ENCODE data around the gene TUBB2B.

TUBB2B gene

GRCh38 chr6:3261921-3262320 is 34.5 kb upstream of the TUBB2B start:
- no peak for ATAC-seq
- no peak for TF ChIP-seq ZFP3 (CRISPR knock-in tag; IDR thresholded peaks at IDR 0.05)

GRCh38 chr6:3261518-3261820 is 34.0 kb upstream of the TUBB2B start:
- ATAC-seq, result no peak
- no peak for TF ChIP-seq OSR1 (CRISPR knock-in tag; IDR thresholded peaks at IDR 0.05)
- no peak for TF ChIP-seq TOX (CRISPR knock-in tag; IDR thresholded peaks at IDR 0.05; ENCODE audit: borderline replicate concordance)
- no peak for TF ChIP-seq ARNTL (CRISPR knock-in tag; IDR thresholded peaks at IDR 0.05; ENCODE audit: borderline replicate concordance, low read depth)
- TF ChIP-seq TSHZ2 (CRISPR knock-in tag; IDR thresholded peaks at IDR 0.05), result no peak
- TF ChIP-seq ZNF565 (CRISPR knock-in tag; conservative IDR thresholded peaks at IDR 0.05; ENCODE audit: low read depth), result no peak
- no peak for TF ChIP-seq TCF4 (CRISPR knock-in tag; IDR thresholded peaks at IDR 0.05; ENCODE audit: borderline replicate concordance)
- TF ChIP-seq BACH2 (CRISPR knock-in tag; IDR thresholded peaks at IDR 0.05; ENCODE audit: borderline replicate concordance), result no peak
- no peak for TF ChIP-seq PATZ1 (CRISPR knock-in tag; IDR thresholded peaks at IDR 0.05; ENCODE audit: borderline replicate concordance)

DNA sequence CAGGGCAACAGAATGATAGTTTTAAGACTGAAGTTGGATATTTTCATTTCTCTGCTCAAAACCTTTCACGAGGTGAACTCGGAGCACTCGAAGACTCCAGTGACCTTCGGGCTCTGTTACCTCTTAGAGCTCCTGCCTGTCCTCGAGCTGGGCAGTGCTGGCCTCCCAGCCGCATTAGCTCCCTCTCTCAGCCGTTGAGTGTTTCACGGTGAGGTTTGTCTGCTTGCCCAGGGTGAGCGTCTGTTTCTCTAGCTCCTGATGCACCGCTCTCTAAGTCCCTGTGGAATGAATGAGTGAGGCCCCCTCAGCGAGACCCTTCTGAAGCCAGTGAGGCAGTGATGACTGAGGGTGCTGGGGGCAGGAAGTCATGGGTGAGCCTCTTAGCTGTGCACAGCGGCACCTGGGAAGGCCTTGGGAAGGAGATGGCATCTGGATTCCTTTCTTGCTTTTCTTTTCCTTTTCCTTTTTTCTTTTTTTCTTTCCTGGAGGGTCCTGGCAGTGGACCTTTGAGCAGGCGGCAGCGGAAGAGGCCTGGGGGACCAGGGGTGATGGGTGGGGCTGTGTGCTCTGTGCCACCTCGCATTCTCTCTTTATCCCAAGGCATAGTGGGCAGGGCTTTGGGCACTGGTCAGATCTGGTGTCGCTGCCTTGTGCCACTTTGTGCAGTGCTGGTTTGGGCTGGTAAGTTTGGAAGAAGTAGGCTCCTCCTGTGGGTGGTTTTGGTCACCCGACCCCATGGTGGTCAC is 33.5 kb upstream of the TUBB2B start:
- no peak for TF ChIP-seq ZC3H10 (CRISPR knock-in tag; IDR thresholded peaks at IDR 0.05)
- TF ChIP-seq, protein P1, sequence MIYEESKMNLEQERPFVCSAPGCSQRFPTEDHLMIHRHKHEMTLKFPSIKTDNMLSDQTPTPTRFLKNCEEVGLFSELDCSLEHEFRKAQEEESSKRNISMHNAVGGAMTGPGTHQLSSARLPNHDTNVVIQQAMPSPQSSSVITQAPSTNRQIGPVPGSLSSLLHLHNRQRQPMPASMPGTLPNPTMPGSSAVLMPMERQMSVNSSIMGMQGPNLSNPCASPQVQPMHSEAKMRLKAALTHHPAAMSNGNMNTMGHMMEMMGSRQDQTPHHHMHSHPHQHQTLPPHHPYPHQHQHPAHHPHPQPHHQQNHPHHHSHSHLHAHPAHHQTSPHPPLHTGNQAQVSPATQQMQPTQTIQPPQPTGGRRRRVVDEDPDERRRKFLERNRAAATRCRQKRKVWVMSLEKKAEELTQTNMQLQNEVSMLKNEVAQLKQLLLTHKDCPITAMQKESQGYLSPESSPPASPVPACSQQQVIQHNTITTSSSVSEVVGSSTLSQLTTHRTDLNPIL (CRISPR knock-in tag; IDR thresholded peaks at IDR 0.05; ENCODE audit: low read depth), result no peak
- no peak for TF ChIP-seq BACH2 (CRISPR knock-in tag; IDR thresholded peaks at IDR 0.05; ENCODE audit: borderline replicate concordance)
- no peak for TF ChIP-seq PPARA (CRISPR knock-in tag; IDR thresholded peaks at IDR 0.05; ENCODE audit: borderline replicate concordance)
- no peak for TF ChIP-seq POU6F1 (CRISPR knock-in tag; IDR thresholded peaks at IDR 0.05; ENCODE audit: borderline replicate concordance, low read depth)
- no peak for TF ChIP-seq TSHZ2 (CRISPR knock-in tag; IDR thresholded peaks at IDR 0.05)
- no peak for TF ChIP-seq ZNF70 (CRISPR knock-in tag; IDR thresholded peaks at IDR 0.05)
- TF ChIP-seq ZFP30 (CRISPR knock-in tag; IDR thresholded peaks at IDR 0.05), result no peak
- TF ChIP-seq RARB (CRISPR knock-in tag; IDR thresholded peaks at IDR 0.05), result no peak
- TF ChIP-seq ZNF8 (CRISPR knock-in tag; IDR thresholded peaks at IDR 0.05), result no peak
- no peak for ATAC-seq

- no peak for ATAC-seq
- no peak for TF ChIP-seq PPARA (CRISPR knock-in tag; IDR thresholded peaks at IDR 0.05; ENCODE audit: borderline replicate concordance)
- no peak for TF ChIP-seq CSRNP3 (CRISPR knock-in tag; IDR thresholded peaks at IDR 0.05)
- no peak for TF ChIP-seq ARNTL (CRISPR knock-in tag; IDR thresholded peaks at IDR 0.05; ENCODE audit: borderline replicate concordance, low read depth)
- TF ChIP-seq CSDC2 (CRISPR knock-in tag; IDR thresholded peaks at IDR 0.05), result no peak
- TF ChIP-seq ZC3H10 (CRISPR knock-in tag; IDR thresholded peaks at IDR 0.05), result no peak
- no peak for TF ChIP-seq ZNF565 (CRISPR knock-in tag; conservative IDR thresholded peaks at IDR 0.05; ENCODE audit: low read depth)
- TF ChIP-seq RARB (CRISPR knock-in tag; IDR thresholded peaks at IDR 0.05), result no peak
- TF ChIP-seq ESRRG (CRISPR knock-in tag; IDR thresholded peaks at IDR 0.05), result no peak
- TF ChIP-seq ZNF70 (CRISPR knock-in tag; IDR thresholded peaks at IDR 0.05), result no peak
- no peak for TF ChIP-seq TCF4 (CRISPR knock-in tag; IDR thresholded peaks at IDR 0.05; ENCODE audit: borderline replicate concordance)
- TF ChIP-seq TSHZ2 (CRISPR knock-in tag; IDR thresholded peaks at IDR 0.05), result no peak
Measured at GRCh38 chr6:3260296-3260695, 32.8 kb upstream of the TUBB2B start.
